Fibroblast of lung (primary cell): ENCODE data around the gene TMTC4.

Experiments
- CTCF ChIP-seq, 2 donors: IDR thresholded peaks in 1 of 2; conservative IDR thresholded peaks in 1 of 2; 1 replicate in 1 of 2; 2 replicates in 1 of 2; pipeline ENCODE4 v1.5.1; 2011 to 2012; ENCODE audit warnings: low read length in 2 of 2, control low read depth in 1 of 2, inconsistent platforms in 1 of 2, low read depth in 1 of 2, mild to moderate bottlenecking in 1 of 2
- EZH2 ChIP-seq: IDR thresholded peaks from 2 replicates; pipeline ENCODE4 v1.5.1; 2012; ENCODE audit warnings: low read length, control low read depth, mild to moderate bottlenecking; ENCODE audit errors: missing control alignments

- TF ChIP-seq CTCF (conservative IDR thresholded peaks at IDR 0.05 in 1 of 2, IDR thresholded peaks at IDR 0.05 in 1 of 2; ENCODE audit: low read depth in 1 of 2, low read length in 2 of 2) (no peak), EZH2 (no peak)
Observed at GRCh38 chr13:100619940-100620339, 54.7 kb downstream of the TMTC4 start.
